HEK293 (cell line): ENCODE measurements around the gene TRA2A.

Source experiments
- CTCF ChIA-PET: fragments of 350-600 bp; formaldehyde crosslinking; extraction: SDS; loops from one replicate; lab custom pipeline; 2021; ENCODE audit warnings: antibody characterized with exemption; lab: Yijun Ruan, JAX
- POLR2A ChIA-PET: fragments of 300-600 bp; formaldehyde crosslinking; extraction: SDS; loops from one replicate; lab custom pipeline; 2020; ENCODE audit warnings: antibody characterized with exemption, inconsistent platforms; lab: Yijun Ruan, JAX
- H3K27ac ChIP-seq: fragments of 200-500 bp; sonication (Bioruptor generic); 2 replicates; pipeline ENCODE4 v1.5.1; 2014; ENCODE audit warnings: low read depth, low read length, control low read depth, inconsistent platforms; ENCODE audit errors: extremely low read depth
- H3K36me3 ChIP-seq, 2 experiments: fragments of 200-500 bp in 1 of 2; sonication (Bioruptor generic) in 1 of 2; 1 replicate in 1 of 2; 2 replicates in 1 of 2; pipeline ENCODE4 v1.5.1; 2014 to 2017; ENCODE audit warnings: inconsistent platforms in 2 of 2, low read length in 2 of 2; ENCODE audit not compliant: control insufficient read depth in 2 of 2, insufficient read depth in 1 of 2
- H3K4me1 ChIP-seq: fragments of 200-500 bp; sonication (Bioruptor generic); 2 replicates; pipeline ENCODE4 v1.5.1; 2014; ENCODE audit warnings: mild to moderate bottlenecking, low read length, inconsistent platforms; ENCODE audit not compliant: control insufficient read depth, insufficient read depth
- H3K4me3 ChIP-seq: 2 replicates; pipeline ENCODE4 v1.5.1; 2011; ENCODE audit warnings: low read depth, mild to moderate bottlenecking, control low read depth, low read length, moderate library complexity
- H3K9me3 ChIP-seq: fragments of 200-500 bp; sonication (Bioruptor generic); 2 replicates; pipeline ENCODE4 v1.5.1; 2014; ENCODE audit warnings: low read depth, low read length, inconsistent platforms; ENCODE audit not compliant: control insufficient read depth, insufficient read depth
- ELK4 ChIP-seq: IDR thresholded peaks from 2 replicates; pipeline ENCODE4 v1.6.1; 2011; ENCODE audit warnings: mild to moderate bottlenecking, low read depth, low read length, borderline replicate concordance
- GLI4 ChIP-seq: fragments of 450-650 bp; formaldehyde crosslinking; IDR thresholded peaks from 2 replicates; pipeline ENCODE4 v1.5.1; 2016; ENCODE audit warnings: missing biosample characterization, missing genetic modification characterization
- GLIS1 ChIP-seq: fragments of 450-650 bp; formaldehyde crosslinking; IDR thresholded peaks from 2 replicates; pipeline ENCODE4 v1.5.1; 2016; ENCODE audit warnings: missing biosample characterization, missing genetic modification characterization
- HOXA7 ChIP-seq: sonication (generic); formaldehyde crosslinking; IDR thresholded peaks from 2 replicates; pipeline ENCODE4 v1.8.1; 2022; ENCODE audit warnings: missing genetic modification reagents, borderline replicate concordance
- PRDM10 ChIP-seq: fragments of 450-650 bp; formaldehyde crosslinking; IDR thresholded peaks from 2 replicates; pipeline ENCODE4 v1.5.1; 2016; ENCODE audit warnings: missing biosample characterization, missing genetic modification characterization
- RBAK ChIP-seq: fragments of 450-650 bp; formaldehyde crosslinking; IDR thresholded peaks from 2 replicates; pipeline ENCODE4 v1.5.1; 2016; ENCODE audit warnings: missing biosample characterization, missing genetic modification characterization
- SCRT1 ChIP-seq: fragments of 450-650 bp; formaldehyde crosslinking; IDR thresholded peaks from 2 replicates; pipeline ENCODE4 v1.5.1; 2016; ENCODE audit warnings: missing biosample characterization, missing genetic modification characterization, borderline replicate concordance
- YY1 ChIP-seq: fragments of 450-650 bp; formaldehyde crosslinking; IDR thresholded peaks from 2 replicates; pipeline ENCODE4 v1.5.1; 2018; ENCODE audit warnings: missing biosample characterization, missing genetic modification characterization
- ZBTB20 ChIP-seq: fragments of 450-650 bp; formaldehyde crosslinking; IDR thresholded peaks from 2 replicates; pipeline ENCODE4 v1.5.1; 2016; ENCODE audit warnings: missing biosample characterization, missing genetic modification characterization
- ZBTB8A ChIP-seq: fragments of 450-650 bp; formaldehyde crosslinking; IDR thresholded peaks from 2 replicates; pipeline ENCODE4 v1.5.1; 2016; ENCODE audit warnings: missing biosample characterization, missing genetic modification characterization
- ZFHX2 ChIP-seq: fragments of 450-650 bp; formaldehyde crosslinking; conservative IDR thresholded peaks from 2 replicates; pipeline ENCODE4 v1.5.1; 2016; ENCODE audit warnings: missing biosample characterization, missing genetic modification characterization
- ZIC2 ChIP-seq: fragments of 450-650 bp; formaldehyde crosslinking; IDR thresholded peaks from 2 replicates; pipeline ENCODE4 v1.5.1; 2016; ENCODE audit warnings: missing biosample characterization, missing genetic modification characterization
- ZNF202 ChIP-seq: fragments of 450-650 bp; formaldehyde crosslinking; IDR thresholded peaks from 2 replicates; pipeline ENCODE4 v1.5.1; 2016; ENCODE audit warnings: missing biosample characterization, missing genetic modification characterization, borderline replicate concordance
- ZNF335 ChIP-seq: fragments of 450-650 bp; formaldehyde crosslinking; conservative IDR thresholded peaks from 2 replicates; pipeline ENCODE4 v1.5.1; 2016; ENCODE audit warnings: missing biosample characterization, missing genetic modification characterization
- ZNF350 ChIP-seq: fragments of 450-650 bp; formaldehyde crosslinking; IDR thresholded peaks from 2 replicates; pipeline ENCODE4 v1.5.0; 2017; ENCODE audit warnings: missing biosample characterization, mild to moderate bottlenecking, missing genetic modification characterization
- ZNF391 ChIP-seq: fragments of 450-650 bp; formaldehyde crosslinking; IDR thresholded peaks from 2 replicates; pipeline ENCODE4 v1.5.1; 2016; ENCODE audit warnings: low read depth, missing biosample characterization, missing genetic modification characterization, borderline replicate concordance
- ZNF473 ChIP-seq: fragments of 450-650 bp; formaldehyde crosslinking; IDR thresholded peaks from 2 replicates; pipeline ENCODE4 v1.5.1; 2017; ENCODE audit warnings: missing biosample characterization, missing genetic modification characterization
- ZNF558 ChIP-seq: fragments of 450-650 bp; formaldehyde crosslinking; IDR thresholded peaks from 2 replicates; pipeline ENCODE4 v1.5.1; 2016; ENCODE audit warnings: missing biosample characterization, missing genetic modification characterization
- ZNF624 ChIP-seq: fragments of 450-650 bp; formaldehyde crosslinking; IDR thresholded peaks from 2 replicates; pipeline ENCODE4 v1.5.1; 2017; ENCODE audit warnings: missing biosample characterization, missing genetic modification characterization
- ZNF658 ChIP-seq: fragments of 450-650 bp; formaldehyde crosslinking; IDR thresholded peaks from 2 replicates; pipeline ENCODE4; 2016; ENCODE audit warnings: missing biosample characterization, missing genetic modification characterization
- ZNF664 ChIP-seq: fragments of 450-650 bp; formaldehyde crosslinking; IDR thresholded peaks from 2 replicates; pipeline ENCODE4 v1.5.1; 2016; ENCODE audit warnings: missing biosample characterization, missing genetic modification characterization
- ZNF747 ChIP-seq: fragments of 450-650 bp; formaldehyde crosslinking; IDR thresholded peaks from 2 replicates; pipeline ENCODE4 v1.5.1; 2016; ENCODE audit warnings: missing biosample characterization, missing genetic modification characterization
- TF ChIP-seq, protein P1 (sequence below): fragments of 450-650 bp; formaldehyde crosslinking; IDR thresholded peaks from 2 replicates; pipeline ENCODE4 v1.5.1; 2017; ENCODE audit warnings: missing biosample characterization, missing genetic modification characterization
- TF ChIP-seq, protein P2 (sequence below): fragments of 450-650 bp; formaldehyde crosslinking; IDR thresholded peaks from 2 replicates; pipeline ENCODE4 v1.5.1; 2016; ENCODE audit warnings: missing biosample characterization, missing genetic modification characterization
- TF ChIP-seq, protein P3 (sequence below): fragments of 450-650 bp; formaldehyde crosslinking; IDR thresholded peaks from 2 replicates; pipeline ENCODE4 v1.5.1; 2016; ENCODE audit warnings: missing biosample characterization, missing genetic modification characterization
- TF ChIP-seq, protein P4 (sequence below): fragments of 450-650 bp; formaldehyde crosslinking; IDR thresholded peaks from 2 replicates; pipeline ENCODE4 v1.5.1; 2016; ENCODE audit warnings: missing biosample characterization, missing genetic modification characterization

Gene TRA2A

DNA sequence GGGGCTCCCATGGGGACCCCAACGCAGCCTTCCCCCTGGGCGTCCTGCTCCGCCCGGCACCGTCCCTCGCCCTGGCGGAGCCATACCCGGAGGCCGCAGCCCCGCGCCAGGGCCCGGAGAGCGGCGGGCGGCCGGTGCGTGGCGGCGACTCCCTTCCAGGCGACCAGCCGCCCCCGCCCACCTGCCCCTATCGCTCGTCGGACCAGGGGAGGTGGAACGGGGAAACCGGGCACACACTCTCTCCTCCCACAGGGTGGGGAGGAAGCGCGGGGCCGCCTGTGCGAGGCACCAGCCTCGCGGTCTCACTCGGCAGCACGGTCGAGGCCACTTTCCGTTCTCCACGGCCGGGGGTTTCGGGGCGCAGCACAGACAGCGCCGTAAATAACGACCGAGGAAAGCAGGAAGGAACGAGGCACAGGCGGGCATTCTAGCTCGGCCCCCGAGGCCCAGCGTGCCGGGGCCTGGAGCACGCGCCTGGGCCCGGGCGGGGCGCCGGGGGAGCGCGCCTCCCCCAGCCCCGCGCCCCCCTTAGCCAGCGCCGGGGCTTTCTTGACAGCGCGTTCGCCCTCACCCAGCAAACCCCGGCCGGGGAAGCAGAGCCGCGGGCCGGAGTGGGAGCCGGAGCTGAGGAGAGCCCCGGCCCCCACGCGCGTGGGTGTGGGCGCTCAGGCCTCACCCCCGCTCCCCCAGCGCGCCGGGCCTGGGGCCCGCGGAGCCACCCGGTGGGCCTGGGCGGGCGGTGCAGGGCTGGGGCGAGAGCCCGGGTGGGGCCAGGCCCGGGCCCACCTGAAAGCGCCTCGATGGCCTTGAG, 62.4 kb downstream of the TRA2A start:
- Histone ChIP-seq H3K4me3 (peak overlapping the region; percentile 90), H3K9me3 (no peaks in the 10 kb centered on the region), H3K4me1 (peaks cover 21% of the 10 kb centered on the region), H3K27ac (peak overlapping the region; percentile 92), H3K36me3 (peaks cover 3% of the 10 kb centered on the region in 2 experiments; a peak in 2 of 3 replicates)
- ChIA-PET POLR2A (interaction anchor here (1.3 kb wide), 1 partner anchor 10 kb away, joined by 4 read pairs; no protein-coding TSS in a partner anchor), CTCF (interaction anchor here (0.6 to 0.8 kb wide), 3 partner anchors 40 to 213 kb away, joined by 3 to 5 read pairs (median 3); no protein-coding TSS in a partner anchor)
- peak; percentile 18; the same call in 1 of the 2 replicates for TF ChIP-seq PRDM10
- no peak for TF ChIP-seq ZNF658 (tag by site-specific recombination)
- TF ChIP-seq ZNF624 = no peak
- no peak for TF ChIP-seq ZNF350
- TF ChIP-seq ZFHX2 (tag by site-specific recombination) = peak; percentile 59; the same call in 1 of the 2 replicates
- TF ChIP-seq, protein P1, sequence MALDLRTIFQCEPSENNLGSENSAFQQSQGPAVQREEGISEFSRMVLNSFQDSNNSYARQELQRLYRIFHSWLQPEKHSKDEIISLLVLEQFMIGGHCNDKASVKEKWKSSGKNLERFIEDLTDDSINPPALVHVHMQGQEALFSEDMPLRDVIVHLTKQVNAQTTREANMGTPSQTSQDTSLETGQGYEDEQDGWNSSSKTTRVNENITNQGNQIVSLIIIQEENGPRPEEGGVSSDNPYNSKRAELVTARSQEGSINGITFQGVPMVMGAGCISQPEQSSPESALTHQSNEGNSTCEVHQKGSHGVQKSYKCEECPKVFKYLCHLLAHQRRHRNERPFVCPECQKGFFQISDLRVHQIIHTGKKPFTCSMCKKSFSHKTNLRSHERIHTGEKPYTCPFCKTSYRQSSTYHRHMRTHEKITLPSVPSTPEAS (tag by site-specific recombination) = no peak
- TF ChIP-seq ZBTB20 (tag by site-specific recombination) = peak; percentile 59; the same call in 1 of the 2 replicates
- no peak for TF ChIP-seq HOXA7
- no peak for TF ChIP-seq GLI4
- no peak; the same call in 1 of the 2 replicates for TF ChIP-seq GLIS1
- TF ChIP-seq RBAK (tag by site-specific recombination) = no peak
- no peak for TF ChIP-seq ZNF747 (tag by site-specific recombination)
- TF ChIP-seq, protein P2, sequence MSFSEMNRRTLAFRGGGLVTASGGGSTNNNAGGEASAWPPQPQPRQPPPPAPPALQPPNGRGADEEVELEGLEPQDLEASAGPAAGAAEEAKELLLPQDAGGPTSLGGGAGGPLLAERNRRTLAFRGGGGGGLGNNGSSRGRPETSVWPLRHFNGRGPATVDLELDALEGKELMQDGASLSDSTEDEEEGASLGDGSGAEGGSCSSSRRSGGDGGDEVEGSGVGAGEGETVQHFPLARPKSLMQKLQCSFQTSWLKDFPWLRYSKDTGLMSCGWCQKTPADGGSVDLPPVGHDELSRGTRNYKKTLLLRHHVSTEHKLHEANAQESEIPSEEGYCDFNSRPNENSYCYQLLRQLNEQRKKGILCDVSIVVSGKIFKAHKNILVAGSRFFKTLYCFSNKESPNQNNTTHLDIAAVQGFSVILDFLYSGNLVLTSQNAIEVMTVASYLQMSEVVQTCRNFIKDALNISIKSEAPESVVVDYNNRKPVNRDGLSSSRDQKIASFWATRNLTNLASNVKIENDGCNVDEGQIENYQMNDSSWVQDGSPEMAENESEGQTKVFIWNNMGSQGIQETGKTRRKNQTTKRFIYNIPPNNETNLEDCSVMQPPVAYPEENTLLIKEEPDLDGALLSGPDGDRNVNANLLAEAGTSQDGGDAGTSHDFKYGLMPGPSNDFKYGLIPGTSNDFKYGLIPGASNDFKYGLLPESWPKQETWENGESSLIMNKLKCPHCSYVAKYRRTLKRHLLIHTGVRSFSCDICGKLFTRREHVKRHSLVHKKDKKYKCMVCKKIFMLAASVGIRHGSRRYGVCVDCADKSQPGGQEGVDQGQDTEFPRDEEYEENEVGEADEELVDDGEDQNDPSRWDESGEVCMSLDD = no peak
- TF ChIP-seq ZIC2 (tag by site-specific recombination) = no peak
- TF ChIP-seq ZNF335 (tag by site-specific recombination) = peak; percentile 65; the same call in 1 of the 2 replicates
- no peak for TF ChIP-seq ELK4
- no peak for TF ChIP-seq ZNF391 (tag by site-specific recombination)
- TF ChIP-seq ZNF473 (tag by site-specific recombination) = no peak
- TF ChIP-seq ZNF558 (tag by site-specific recombination) = no peak
- TF ChIP-seq, protein P3, sequence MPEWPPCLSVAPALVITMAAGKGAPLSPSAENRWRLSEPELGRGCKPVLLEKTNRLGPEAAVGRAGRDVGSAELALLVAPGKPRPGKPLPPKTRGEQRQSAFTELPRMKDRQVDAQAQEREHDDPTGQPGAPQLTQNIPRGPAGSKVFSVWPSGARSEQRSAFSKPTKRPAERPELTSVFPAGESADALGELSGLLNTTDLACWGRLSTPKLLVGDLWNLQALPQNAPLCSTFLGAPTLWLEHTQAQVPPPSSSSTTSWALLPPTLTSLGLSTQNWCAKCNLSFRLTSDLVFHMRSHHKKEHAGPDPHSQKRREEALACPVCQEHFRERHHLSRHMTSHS (tag by site-specific recombination) = no peak
- TF ChIP-seq ZBTB8A (tag by site-specific recombination) = peak; percentile 43; the same call in 1 of the 2 replicates
- TF ChIP-seq YY1 = no peak
- TF ChIP-seq SCRT1 = no peak
- no peak for TF ChIP-seq ZNF202 (tag by site-specific recombination)
- no peak for TF ChIP-seq ZNF664
- TF ChIP-seq, protein P4, sequence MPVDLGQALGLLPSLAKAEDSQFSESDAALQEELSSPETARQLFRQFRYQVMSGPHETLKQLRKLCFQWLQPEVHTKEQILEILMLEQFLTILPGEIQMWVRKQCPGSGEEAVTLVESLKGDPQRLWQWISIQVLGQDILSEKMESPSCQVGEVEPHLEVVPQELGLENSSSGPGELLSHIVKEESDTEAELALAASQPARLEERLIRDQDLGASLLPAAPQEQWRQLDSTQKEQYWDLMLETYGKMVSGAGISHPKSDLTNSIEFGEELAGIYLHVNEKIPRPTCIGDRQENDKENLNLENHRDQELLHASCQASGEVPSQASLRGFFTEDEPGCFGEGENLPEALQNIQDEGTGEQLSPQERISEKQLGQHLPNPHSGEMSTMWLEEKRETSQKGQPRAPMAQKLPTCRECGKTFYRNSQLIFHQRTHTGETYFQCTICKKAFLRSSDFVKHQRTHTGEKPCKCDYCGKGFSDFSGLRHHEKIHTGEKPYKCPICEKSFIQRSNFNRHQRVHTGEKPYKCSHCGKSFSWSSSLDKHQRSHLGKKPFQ = no peak
